Uterus (tissue), 4 donors: ENCODE measurements around the gene SKOR1. TPM values are rescaled to one million over a fixed set of nuclear protein-coding genes. Genes with fewer than 3 reads are reported as not detected.

Source experiments
- DNase-seq, 2 donors: peaks; one replicate each; pipeline ENCODE4 v3.0.0-alpha.2; 2019 to 2020
- H3K27ac ChIP-seq, 2 donors: fragments of 200-600 bp; sonication (generic); 1 replicate in 1 of 2; 2 replicates in 1 of 2; pipeline ENCODE4 v1.5.1; 2016 to 2018
- H3K27me3 ChIP-seq, 2 donors: fragments of 200-600 bp; sonication (generic); one replicate each; pipeline ENCODE4 v1.5.1; 2018 to 2019; ENCODE audit warnings: control low read depth in 1 of 2
- H3K36me3 ChIP-seq, 2 donors: fragments of 200-600 bp; sonication (generic); one replicate each; pipeline ENCODE4 v1.5.1; 2019; ENCODE audit warnings: control low read depth in 1 of 2
- H3K4me1 ChIP-seq, 2 donors: fragments of 200-600 bp; sonication (generic); one replicate each; pipeline ENCODE4 v1.5.1; 2018 to 2019; ENCODE audit warnings: control low read depth in 1 of 2
- H3K4me3 ChIP-seq, 2 donors: fragments of 200-600 bp; sonication (generic); 1 replicate in 1 of 2; 2 replicates in 1 of 2; pipeline ENCODE4 v1.5.1; 2018 to 2019; ENCODE audit warnings: mild to moderate bottlenecking in 1 of 2
- H3K9me3 ChIP-seq, 2 donors: fragments of 200-600 bp; sonication (generic); one replicate each; pipeline ENCODE4 v1.5.1; 2019; ENCODE audit warnings: control low read depth in 1 of 2
- POLR2A ChIP-seq, 2 donors: fragments of 450-650 bp; IDR thresholded peaks; one replicate each; pipeline ENCODE4 v1.6.1; 2016; ENCODE audit warnings: antibody characterized with exemption in 2 of 2, mild to moderate bottlenecking in 1 of 2, moderate library complexity in 1 of 2
- intact Hi-C: fragments of 100-400 bp; cut with DNase I; formaldehyde crosslinking; loops from one replicate; pipeline ENCODE4 v1.15.1; 2023; ENCODE audit warnings: low total_unique reads
- total RNA-seq, 4 donors: library from RNA; depleted of rRNA in 3 of 4; stranded (reverse); fragments of >200 nt in 3 of 4; gene quantifications; one replicate each; pipeline versions ENCODE4 v1.1.0 to v1.2.4, GENCODE V29; 2014 to 2023
- TF ChIP-seq, protein P1 (sequence below), 4 experiments: fragments of 200-600 bp in 2 of 4; fragments of 450-650 bp in 2 of 4; sonication (generic) in 2 of 4; IDR thresholded peaks; one replicate each; pipeline ENCODE4 v1.5.1; 2016 to 2019; ENCODE audit warnings: antibody characterized with exemption in 4 of 4, mild to moderate bottlenecking in 2 of 4, moderate library complexity in 1 of 4
- donor health status: DM: yes; HTN: yes; CAD: no.

The SKOR1 gene
- total RNA-seq, 4 donors from 2014 or later, result 0.35 to 1.7 (median 0.77) TPM; not detected in 1

DNA sequence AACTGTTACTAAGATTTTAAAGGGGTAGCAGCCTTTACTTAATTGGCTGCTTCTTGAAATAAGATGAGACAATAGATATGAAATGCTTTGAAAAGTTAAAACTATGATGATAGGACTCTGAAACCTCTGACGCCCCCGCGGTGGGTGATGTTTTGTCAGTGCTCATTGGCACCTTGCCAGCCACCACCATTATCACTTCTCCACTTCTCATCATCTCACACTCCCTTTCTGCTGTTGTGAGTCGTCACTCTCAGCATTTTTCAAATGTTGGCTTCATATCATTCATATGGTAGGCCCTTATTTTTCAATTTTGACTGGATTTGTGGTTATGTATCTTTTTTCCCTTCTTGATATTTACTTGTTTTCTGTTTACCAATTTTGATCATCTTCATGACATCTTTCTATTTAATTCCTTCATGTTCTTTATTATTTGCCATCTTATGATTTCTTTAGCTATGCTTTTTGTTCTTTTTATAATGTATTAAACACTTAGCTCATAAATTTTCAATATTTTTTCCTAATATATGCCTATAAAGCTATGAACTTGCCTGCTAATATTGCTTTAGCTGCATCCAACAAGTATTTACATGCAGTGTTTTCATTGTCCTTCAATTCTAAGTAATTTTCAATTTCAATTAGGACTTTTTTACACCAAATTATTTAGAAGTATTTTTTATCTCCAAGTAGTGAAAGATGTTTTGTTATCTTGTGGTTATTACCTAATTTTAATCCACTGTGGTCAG lies 30.3 kb upstream of the SKOR1 start:
- Histone ChIP-seq H3K4me1 (no peaks in the 10 kb centered on the region), H3K36me3 (no peaks in the 10 kb centered on the region), H3K4me3 (no peak overlapping the region), H3K27ac (no peak overlapping the region), H3K9me3 (no peaks in the 10 kb centered on the region), H3K27me3 (no peaks in the 10 kb centered on the region)
- intact Hi-C loops, result no loop called here
- no peak for DNase-seq
- TF ChIP-seq POLR2A (IDR thresholded peaks at IDR 0.05), result no peak
- TF ChIP-seq, protein P1, sequence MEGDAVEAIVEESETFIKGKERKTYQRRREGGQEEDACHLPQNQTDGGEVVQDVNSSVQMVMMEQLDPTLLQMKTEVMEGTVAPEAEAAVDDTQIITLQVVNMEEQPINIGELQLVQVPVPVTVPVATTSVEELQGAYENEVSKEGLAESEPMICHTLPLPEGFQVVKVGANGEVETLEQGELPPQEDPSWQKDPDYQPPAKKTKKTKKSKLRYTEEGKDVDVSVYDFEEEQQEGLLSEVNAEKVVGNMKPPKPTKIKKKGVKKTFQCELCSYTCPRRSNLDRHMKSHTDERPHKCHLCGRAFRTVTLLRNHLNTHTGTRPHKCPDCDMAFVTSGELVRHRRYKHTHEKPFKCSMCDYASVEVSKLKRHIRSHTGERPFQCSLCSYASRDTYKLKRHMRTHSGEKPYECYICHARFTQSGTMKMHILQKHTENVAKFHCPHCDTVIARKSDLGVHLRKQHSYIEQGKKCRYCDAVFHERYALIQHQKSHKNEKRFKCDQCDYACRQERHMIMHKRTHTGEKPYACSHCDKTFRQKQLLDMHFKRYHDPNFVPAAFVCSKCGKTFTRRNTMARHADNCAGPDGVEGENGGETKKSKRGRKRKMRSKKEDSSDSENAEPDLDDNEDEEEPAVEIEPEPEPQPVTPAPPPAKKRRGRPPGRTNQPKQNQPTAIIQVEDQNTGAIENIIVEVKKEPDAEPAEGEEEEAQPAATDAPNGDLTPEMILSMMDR (IDR thresholded peaks at IDR 0.05), result no peak

DNA sequence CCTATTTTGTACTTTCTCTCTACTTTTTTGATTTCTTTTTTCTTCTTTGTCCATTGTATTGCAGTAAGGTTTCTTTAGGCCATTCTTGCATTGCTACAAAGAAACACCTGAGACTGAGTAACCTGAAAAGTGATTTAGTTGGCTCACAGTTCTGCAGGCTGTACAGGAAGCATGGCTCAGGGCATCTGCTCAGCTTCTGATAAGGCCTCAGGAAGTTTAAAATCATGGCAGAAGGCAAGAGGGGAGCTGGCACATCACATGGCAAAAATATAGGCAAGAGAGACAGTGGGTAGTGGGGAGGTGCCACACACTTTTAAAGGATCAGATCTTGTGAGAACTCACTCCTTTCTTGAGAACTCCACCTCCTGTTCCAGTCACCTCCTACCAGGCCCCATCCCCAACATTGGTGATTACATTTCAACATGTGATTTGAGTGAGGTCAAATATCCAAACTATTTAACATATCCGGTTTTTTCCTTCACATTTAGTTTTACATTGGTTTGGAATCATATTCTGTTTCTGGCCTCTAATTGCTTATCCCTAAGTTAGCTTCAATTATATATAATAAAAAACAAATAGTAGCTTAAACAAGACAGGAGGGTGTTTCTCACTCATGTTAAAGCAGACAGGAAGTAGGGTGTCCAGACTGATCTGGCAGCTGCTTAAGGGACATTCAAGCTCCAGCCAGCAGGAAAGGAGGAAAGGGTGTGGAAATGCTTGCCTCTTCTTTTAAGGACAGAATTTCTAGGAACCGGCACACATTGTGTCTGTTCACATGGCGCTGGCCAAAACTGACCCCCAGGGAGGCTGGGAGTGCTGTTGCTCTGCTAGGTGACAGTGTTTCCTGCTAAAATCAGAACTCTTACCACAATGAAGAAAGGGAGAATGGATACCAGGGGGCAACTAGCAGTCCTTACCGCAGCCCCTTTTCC lies 28.8 kb upstream of the SKOR1 start:
- no peaks in the 10 kb centered on the region for H3K27me3 ChIP-seq
- intact Hi-C loops, result no loop called here
- no peak overlapping the region for H3K27ac ChIP-seq
- no peak for DNase-seq
- TF ChIP-seq, protein P1 (IDR thresholded peaks at IDR 0.05), result no peak
- TF ChIP-seq POLR2A (IDR thresholded peaks at IDR 0.05), result no peak
- no peak overlapping the region for H3K4me3 ChIP-seq
- no peaks in the 10 kb centered on the region for H3K4me1 ChIP-seq
- H3K9me3 ChIP-seq, result no peaks in the 10 kb centered on the region
- no peaks in the 10 kb centered on the region for H3K36me3 ChIP-seq

DNA sequence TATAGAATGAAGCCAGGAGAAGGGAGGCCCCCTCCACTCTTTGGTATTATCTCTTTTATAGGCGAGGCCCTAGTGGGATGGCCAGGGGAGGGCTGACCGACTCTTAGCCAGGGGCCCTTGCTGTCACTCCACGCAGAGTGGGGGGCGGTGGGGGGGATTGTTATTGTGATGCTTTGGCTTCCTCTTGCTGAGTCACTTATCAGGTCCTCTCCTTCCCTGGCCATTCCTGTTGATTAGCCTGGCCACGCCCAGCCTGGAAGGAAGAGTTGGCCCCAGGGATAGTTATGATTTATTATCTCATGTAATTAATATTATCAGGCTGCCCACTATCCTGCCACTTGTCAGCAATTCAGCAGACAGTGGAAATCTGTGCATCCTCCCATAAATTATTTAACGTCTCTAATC lies 25.5 kb upstream of the SKOR1 start:
- no peaks in the 10 kb centered on the region for H3K27me3 ChIP-seq
- H3K27ac ChIP-seq, result no peak overlapping the region
- intact Hi-C loops, result no loop called here
- no peaks in the 10 kb centered on the region for H3K36me3 ChIP-seq
- TF ChIP-seq, protein P1 (IDR thresholded peaks at IDR 0.05), result no peak
- TF ChIP-seq POLR2A (IDR thresholded peaks at IDR 0.05), result no peak
- H3K4me1 ChIP-seq, result no peaks in the 10 kb centered on the region
- no peaks in the 10 kb centered on the region for H3K9me3 ChIP-seq
- no peak overlapping the region for H3K4me3 ChIP-seq
- no peak for DNase-seq

DNA sequence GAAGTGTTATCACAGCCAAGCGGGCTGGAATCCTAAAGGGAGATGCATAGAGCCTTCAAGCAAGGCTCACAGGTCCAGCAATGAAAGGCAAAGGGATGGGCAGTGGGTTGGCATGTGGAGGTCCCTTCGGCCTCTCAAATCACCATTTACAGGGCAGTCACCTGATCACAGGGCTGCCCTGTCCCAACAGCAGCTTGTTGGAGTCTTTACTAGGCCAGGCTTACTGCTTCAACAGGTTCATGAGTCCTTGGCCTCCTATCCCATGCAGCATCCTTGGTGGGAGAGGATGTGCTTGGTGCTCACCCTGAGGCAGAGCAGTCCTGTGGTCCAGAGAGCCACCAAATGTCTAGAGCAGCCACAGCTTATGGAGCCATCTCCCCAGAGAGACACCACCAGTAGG lies 24.2 kb upstream of the SKOR1 start:
- Histone ChIP-seq H3K4me1 (no peaks in the 10 kb centered on the region), H3K27ac (no peak overlapping the region), H3K27me3 (no peaks in the 10 kb centered on the region), H3K9me3 (no peaks in the 10 kb centered on the region), H3K4me3 (no peak overlapping the region), H3K36me3 (no peaks in the 10 kb centered on the region)
- DNase-seq, result no peak
- no peak for TF ChIP-seq POLR2A (IDR thresholded peaks at IDR 0.05)
- TF ChIP-seq, protein P1 (IDR thresholded peaks at IDR 0.05), result no peak
- intact Hi-C loops, result no loop called here
